Breast epithelium (tissue), 4 donors: ENCODE data around the gene TBC1D20. TPM values are rescaled to one million over a fixed set of nuclear protein-coding genes. Genes with fewer than 3 reads are reported as not detected.

ENCODE experiments used
- DNase-seq, 2 donors: peaks; one replicate each; pipeline ENCODE4 v3.0.0-alpha.2; 2019; ENCODE audit warnings: low spot score in 2 of 2
- H3K27ac ChIP-seq, 2 donors: fragments of 200-600 bp; sonication (generic) in 1 of 2; one replicate each; pipeline ENCODE4 v1.5.1; 2016 to 2019; ENCODE audit warnings: mild to moderate bottlenecking in 1 of 2
- H3K27me3 ChIP-seq, 2 donors: fragments of 200-600 bp; sonication (generic) in 1 of 2; one replicate each; pipeline versions ENCODE4 v1.5.1 to v1.6.0; 2017 to 2019; ENCODE audit warnings: control low read depth in 1 of 2, mild to moderate bottlenecking in 1 of 2
- H3K36me3 ChIP-seq: fragments of 200-600 bp; one replicate; pipeline ENCODE4 v1.5.1; 2019
- H3K4me1 ChIP-seq, 2 donors: fragments of 200-600 bp; sonication (generic); one replicate each; pipeline ENCODE4 v1.5.1; 2016 to 2019; ENCODE audit warnings: control low read depth in 1 of 2
- H3K4me3 ChIP-seq, 3 donors: fragments of 200-600 bp; sonication (generic); 1 replicate in 2 of 3; 2 replicates in 1 of 3; pipeline ENCODE4 v1.5.1; 2016 to 2019; ENCODE audit warnings: mild to moderate bottlenecking in 3 of 3, moderate library complexity in 2 of 3
- H3K9me3 ChIP-seq, 2 donors: fragments of 200-600 bp; sonication (generic) in 1 of 2; one replicate each; pipeline ENCODE4 v1.5.1; 2016 to 2019; ENCODE audit warnings: control low read depth in 1 of 2
- POLR2A ChIP-seq: fragments of 450-650 bp; IDR thresholded peaks from one replicate; pipeline ENCODE4 v1.6.1; 2016; ENCODE audit warnings: antibody characterized with exemption, mild to moderate bottlenecking, moderate library complexity
- POLR2AphosphoS5 ChIP-seq, 3 donors: sonication (generic); formaldehyde crosslinking; IDR thresholded peaks; one replicate each; pipeline ENCODE4 v1.6.1; 2017; ENCODE audit warnings: antibody characterized with exemption in 3 of 3
- intact Hi-C: fragments of 100-400 bp; cut with DNase I; formaldehyde crosslinking; loops from one replicate; pipeline ENCODE4 v1.15.1; 2023; ENCODE audit warnings: low total_unique reads
- total RNA-seq, 3 donors: library from RNA; depleted of rRNA; stranded (reverse); fragments of >200 nt; gene quantifications; one replicate each; pipeline ENCODE4 v1.1.0, GENCODE V29; 2016
- TF ChIP-seq, protein P1 (sequence below), 3 donors: fragments of 450-650 bp; IDR thresholded peaks; one replicate each; pipeline ENCODE4 v1.5.1; 2016 to 2017; ENCODE audit warnings: antibody characterized with exemption in 3 of 3, mild to moderate bottlenecking in 3 of 3, moderate library complexity in 3 of 3

The TBC1D20 gene
- total RNA-seq, 3 donors from 2014 or later: 37.7 to 56.6 (median 42.3) TPM

DNA sequence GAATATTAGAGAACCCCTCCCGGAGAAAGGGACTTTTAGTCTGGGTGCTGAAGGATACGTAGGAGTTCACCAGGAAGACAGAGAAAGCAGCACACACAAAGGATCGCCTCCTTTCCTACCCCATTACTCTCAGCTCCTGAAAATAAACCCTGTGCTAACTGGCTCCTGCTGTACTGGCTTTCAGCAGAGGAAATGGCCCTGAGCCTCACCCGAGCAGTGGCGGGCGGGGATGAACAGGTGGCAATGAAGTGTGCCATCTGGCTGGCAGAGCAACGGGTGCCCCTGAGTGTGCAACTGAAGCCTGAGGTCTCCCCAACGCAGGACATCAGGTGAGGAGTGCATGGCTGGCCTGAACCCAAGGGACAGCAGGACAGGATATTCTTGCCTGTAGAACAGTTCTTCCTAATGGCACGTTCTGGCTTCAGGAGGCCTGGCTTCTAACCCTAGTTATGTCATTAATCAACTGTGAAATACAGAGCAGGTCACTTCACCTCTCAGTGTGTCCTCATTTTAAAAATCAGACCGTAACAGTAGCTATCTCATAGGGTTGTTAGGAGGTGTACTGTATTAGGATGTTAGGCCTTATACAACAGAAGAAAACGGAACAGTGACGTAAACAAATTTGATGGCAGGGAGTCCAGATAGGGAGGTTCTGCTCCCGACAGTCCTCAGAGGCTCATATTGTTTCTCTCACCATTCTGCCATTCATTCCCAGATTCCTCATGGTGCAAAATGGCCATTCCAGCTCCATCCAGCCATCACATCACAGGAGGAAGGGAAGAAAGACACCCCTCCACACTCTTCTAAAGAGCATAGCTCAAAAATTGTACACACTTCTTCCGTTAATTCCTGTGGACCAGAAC is 52.4 kb downstream of the TBC1D20 start:
- Histone ChIP-seq H3K27me3 (no peaks in the 10 kb centered on the region), H3K4me3 (peak overlapping the region in 2 of 3 donors; percentile 6 to 98), H3K36me3 (no peaks in the 10 kb centered on the region), H3K27ac (peak overlapping the region; percentile 8 to 95), H3K4me1 (peaks cover 0 to 8% of the 10 kb centered on the region in 2 donors), H3K9me3 (no peaks in the 10 kb centered on the region)
- no peak for TF ChIP-seq POLR2A
- TF ChIP-seq, protein P1, sequence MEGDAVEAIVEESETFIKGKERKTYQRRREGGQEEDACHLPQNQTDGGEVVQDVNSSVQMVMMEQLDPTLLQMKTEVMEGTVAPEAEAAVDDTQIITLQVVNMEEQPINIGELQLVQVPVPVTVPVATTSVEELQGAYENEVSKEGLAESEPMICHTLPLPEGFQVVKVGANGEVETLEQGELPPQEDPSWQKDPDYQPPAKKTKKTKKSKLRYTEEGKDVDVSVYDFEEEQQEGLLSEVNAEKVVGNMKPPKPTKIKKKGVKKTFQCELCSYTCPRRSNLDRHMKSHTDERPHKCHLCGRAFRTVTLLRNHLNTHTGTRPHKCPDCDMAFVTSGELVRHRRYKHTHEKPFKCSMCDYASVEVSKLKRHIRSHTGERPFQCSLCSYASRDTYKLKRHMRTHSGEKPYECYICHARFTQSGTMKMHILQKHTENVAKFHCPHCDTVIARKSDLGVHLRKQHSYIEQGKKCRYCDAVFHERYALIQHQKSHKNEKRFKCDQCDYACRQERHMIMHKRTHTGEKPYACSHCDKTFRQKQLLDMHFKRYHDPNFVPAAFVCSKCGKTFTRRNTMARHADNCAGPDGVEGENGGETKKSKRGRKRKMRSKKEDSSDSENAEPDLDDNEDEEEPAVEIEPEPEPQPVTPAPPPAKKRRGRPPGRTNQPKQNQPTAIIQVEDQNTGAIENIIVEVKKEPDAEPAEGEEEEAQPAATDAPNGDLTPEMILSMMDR (IDR thresholded peaks at IDR 0.05): no peak
- no peak for TF ChIP-seq POLR2AphosphoS5 (IDR thresholded peaks at IDR 0.05)
- intact Hi-C loops: loop anchor here (10.0 kb wide), 1 partner anchor 55 kb away; no protein-coding TSS in a partner anchor
- DNase-seq: no peak

DNA sequence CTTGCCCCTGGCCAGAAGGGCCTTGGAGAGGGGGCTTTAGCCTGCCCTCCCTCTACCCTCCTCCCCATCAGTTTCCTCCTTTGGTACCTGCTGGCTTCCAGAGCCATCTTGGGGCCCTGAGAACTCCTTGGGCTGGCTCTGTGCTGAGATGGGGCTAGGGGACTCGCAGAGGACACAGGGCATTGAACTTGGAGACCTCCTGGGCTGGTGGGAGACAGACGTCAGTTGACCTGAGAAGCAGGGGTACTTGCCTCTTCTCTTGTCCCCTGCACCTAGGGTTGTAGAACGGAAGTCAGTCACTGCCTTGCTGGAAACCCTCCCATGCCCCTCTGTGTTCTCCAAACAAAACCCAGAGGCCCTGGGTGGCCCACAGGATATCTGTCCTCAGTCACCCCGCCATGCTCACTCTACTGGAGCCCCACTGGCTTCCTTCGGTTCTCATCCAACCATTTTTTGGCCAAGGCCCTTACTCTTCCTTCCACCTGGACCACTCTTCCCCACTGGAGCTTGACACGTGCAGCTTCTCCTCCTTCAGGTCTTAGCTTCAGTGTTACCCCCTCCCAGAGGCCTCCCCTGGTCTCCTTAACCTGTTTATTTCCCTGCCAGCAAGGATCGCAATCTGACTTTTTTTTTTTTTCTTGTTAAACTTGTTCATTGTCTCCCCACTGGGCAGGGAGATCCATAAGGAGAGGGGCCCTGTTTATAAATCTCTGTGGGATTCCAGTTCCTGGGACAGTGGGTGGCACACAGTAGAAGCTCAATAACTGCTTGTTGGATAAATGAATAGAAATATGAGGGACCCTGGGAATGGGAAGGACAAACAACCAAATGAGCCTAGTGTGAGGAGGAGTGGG is 53.3 kb downstream of the TBC1D20 start:
- no peaks in the 10 kb centered on the region for H3K36me3 ChIP-seq
- intact Hi-C loops: loop anchor here (10.0 kb wide), 1 partner anchor 54 kb away; no protein-coding TSS in a partner anchor

DNA sequence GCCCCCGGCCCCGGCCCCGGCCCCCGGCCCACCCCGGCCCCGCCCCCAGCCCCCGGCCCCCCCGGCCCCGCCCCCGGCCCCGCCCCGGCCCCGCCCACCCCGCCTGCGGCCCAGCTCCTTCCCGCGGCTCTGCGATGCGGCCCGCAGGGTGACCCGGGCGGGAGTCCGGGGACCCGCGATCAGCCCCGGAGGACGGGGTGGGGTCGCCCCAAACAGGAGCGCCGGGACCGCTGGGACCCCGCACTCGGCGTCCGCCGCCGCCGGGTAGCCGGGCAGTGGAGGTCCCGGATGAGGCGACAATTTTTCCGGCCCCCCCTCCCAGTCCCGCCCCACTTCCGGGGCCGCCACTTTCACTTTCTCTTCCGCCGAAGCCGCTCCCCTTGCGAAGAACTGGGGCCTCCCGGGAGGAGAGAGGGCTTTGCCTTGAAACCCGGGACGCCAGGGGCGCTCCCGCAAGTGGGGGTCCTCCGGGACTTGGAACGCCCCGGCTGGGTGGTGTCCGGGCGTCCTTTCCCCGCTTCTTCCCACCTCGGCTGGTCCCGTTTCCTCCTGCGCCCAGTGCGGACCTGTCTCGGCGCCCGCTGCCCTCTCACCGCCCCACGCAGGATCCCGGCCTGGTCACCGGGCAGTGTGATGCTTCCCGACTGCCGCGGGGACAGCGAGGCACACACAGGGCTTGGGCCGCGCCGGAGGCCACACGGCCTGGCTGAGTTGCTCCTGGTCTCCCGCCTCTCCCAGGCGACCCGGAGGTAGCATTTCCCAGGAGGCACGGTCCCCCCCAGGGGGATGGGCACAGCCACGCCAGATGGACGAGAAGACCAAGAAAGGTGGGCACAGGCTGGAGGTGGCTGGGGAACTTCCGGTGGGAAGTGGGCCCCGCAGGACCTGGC is 54.1 kb downstream of the TBC1D20 start, which contains the start of gene RBCK1:
Gene RBCK1, plus strand, starts transcription at position 347 of the 890 bp plus-strand sequence. Its CDS starts 459 bp downstream, at position 806.
- peak; percentile 70 to 84 for DNase-seq
- no peaks in the 10 kb centered on the region for H3K36me3 ChIP-seq
- H3K4me3 ChIP-seq: peak within 1 kb of the TSS; percentile 96 to 100 (median 98)
- H3K9me3 ChIP-seq: no peaks in the 10 kb centered on the region
- H3K4me1 ChIP-seq: peaks cover 0 to 8% of the 10 kb centered on the region in 2 donors
- peak within 1 kb of the TSS; percentile 95 to 98 for H3K27ac ChIP-seq
- TF ChIP-seq, protein P1 (IDR thresholded peaks at IDR 0.05): no peak
- peak; percentile 69 to 81 (median 76) for TF ChIP-seq POLR2AphosphoS5 (IDR thresholded peaks at IDR 0.05)
- peak; percentile 31 for TF ChIP-seq POLR2A
- no peaks in the 10 kb centered on the region for H3K27me3 ChIP-seq
- intact Hi-C loops: loop anchor here (10.0 kb wide), 1 partner anchor 53 kb away; no protein-coding TSS in a partner anchor

More for the DNA sequence above, 53.3 kb downstream of the TBC1D20 start:
- no peak for DNase-seq
- H3K4me3 ChIP-seq: peak overlapping the region; percentile 96 to 100 (median 98)
- H3K9me3 ChIP-seq: no peaks in the 10 kb centered on the region
- H3K27ac ChIP-seq: peak overlapping the region; percentile 95 to 98
- TF ChIP-seq, protein P1 (IDR thresholded peaks at IDR 0.05): no peak
- TF ChIP-seq POLR2A: no peak
- no peak for TF ChIP-seq POLR2AphosphoS5 (IDR thresholded peaks at IDR 0.05)
- peaks cover 0 to 8% of the 10 kb centered on the region in 2 donors for H3K4me1 ChIP-seq
- no peaks in the 10 kb centered on the region for H3K27me3 ChIP-seq

DNA sequence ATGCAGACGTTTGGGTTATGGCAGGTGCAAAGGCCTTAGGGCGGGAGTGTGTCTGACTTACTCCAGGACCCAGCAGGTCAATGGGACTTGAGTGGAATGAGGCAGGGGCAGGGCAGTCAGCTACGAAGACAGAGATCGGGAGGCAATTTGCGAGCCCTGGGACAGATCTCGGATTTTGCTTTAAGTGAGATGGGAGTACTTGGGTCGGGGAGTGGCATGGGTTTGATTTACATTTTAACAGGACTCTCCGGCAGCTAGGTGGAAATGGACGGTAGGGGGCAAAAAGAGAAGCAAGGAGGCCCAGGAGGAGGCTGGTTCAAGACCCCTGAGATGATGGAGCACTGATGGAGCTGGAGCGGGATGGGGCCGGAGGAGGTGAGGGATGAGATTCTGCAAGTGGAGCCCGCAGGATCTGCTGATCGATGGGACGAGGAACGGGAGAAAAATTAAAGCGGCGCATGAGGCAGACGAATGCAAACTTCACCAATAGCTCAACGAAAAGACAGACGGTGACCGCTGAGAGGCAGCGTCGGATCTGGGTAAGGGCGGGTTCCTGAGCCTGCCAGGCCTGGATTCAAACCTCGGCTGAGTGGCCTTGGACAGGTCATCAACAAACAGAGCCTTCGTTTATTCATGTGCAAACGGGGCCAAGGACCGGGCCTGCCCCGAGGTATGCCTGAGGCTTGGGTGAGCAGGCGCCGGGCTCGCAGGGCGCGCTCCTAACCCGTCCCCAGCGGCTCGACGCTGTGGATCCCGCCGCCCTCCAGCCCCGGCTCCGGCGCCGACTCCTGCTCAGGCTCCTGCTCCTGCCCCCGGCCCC is 55.0 kb downstream of the TBC1D20 start:
- intact Hi-C loops: loop anchor here (10.0 kb wide), 1 partner anchor 53 kb away; no protein-coding TSS in a partner anchor
- Histone ChIP-seq H3K4me3 (peak overlapping the region; percentile 96 to 100 (median 98)), H3K4me1 (peaks cover 0 to 8% of the 10 kb centered on the region in 2 donors), H3K27me3 (no peaks in the 10 kb centered on the region), H3K36me3 (no peaks in the 10 kb centered on the region), H3K9me3 (no peaks in the 10 kb centered on the region), H3K27ac (peak overlapping the region; percentile 60 to 98)
- peak; percentile 58 to 73 for DNase-seq
- TF ChIP-seq, protein P1 (IDR thresholded peaks at IDR 0.05): no peak
- TF ChIP-seq POLR2A (no peak), POLR2AphosphoS5 (IDR thresholded peaks at IDR 0.05) (no peak)
